HepG2 (cell line): ENCODE measurements around the gene SERPINA9. TPM values are rescaled to one million over a fixed set of nuclear protein-coding genes. Genes with fewer than 3 reads are reported as not detected.
A peak's percentile ranks its signal among the peaks of the same experiment; 100 is the strongest.

ENCODE experiments used
- FOXK2 ChIP-seq: fragments of 450-650 bp; IDR thresholded peaks from 2 replicates; pipeline ENCODE4 v1.6.1; 2016
- GTF3A ChIP-seq: sonication (generic); formaldehyde crosslinking; conservative IDR thresholded peaks from 2 replicates; pipeline ENCODE4 v1.4.0; 2020; ENCODE audit warnings: mild to moderate bottlenecking, missing genetic modification reagents
- NCOA1 ChIP-seq: sonication (generic); formaldehyde crosslinking; IDR thresholded peaks from 2 replicates; pipeline ENCODE4 v1.9.0; 2021; ENCODE audit warnings: missing genetic modification reagents
- SMAD9 ChIP-seq: sonication (generic); formaldehyde crosslinking; IDR thresholded peaks from 2 replicates; pipeline ENCODE4 v1.5.1; 2020; ENCODE audit warnings: mild to moderate bottlenecking, missing genetic modification reagents
- SRF ChIP-seq: IDR thresholded peaks from 2 replicates; pipeline ENCODE4 v1.6.1; 2011; ENCODE audit warnings: mild to moderate bottlenecking, low read depth, low read length, moderate library complexity
- XRCC5 ChIP-seq: fragments of 200-400 bp; formaldehyde crosslinking; optimal IDR thresholded peaks from 2 replicates; pipeline ENCODE3; 2017; ENCODE audit warnings: mild to moderate bottlenecking, low read length
- ZNF205 ChIP-seq: IDR thresholded peaks from 2 replicates; pipeline ENCODE4 v1.6.1; 2018; ENCODE audit warnings: missing biosample characterization, missing genetic modification reagents
- ZNF550 ChIP-seq: sonication (generic); formaldehyde crosslinking; IDR thresholded peaks from 2 replicates; pipeline ENCODE4 v1.4.0; 2020; ENCODE audit warnings: mild to moderate bottlenecking, missing genetic modification reagents, borderline replicate concordance
- ZNF788 ChIP-seq: sonication (generic); formaldehyde crosslinking; IDR thresholded peaks from 2 replicates; pipeline ENCODE4 v1.5.0; 2020; ENCODE audit warnings: mild to moderate bottlenecking, missing genetic modification reagents, borderline replicate concordance
- ZNF839 ChIP-seq: sonication (generic); formaldehyde crosslinking; IDR thresholded peaks from 2 replicates; pipeline ENCODE4 v1.4.0; 2020; ENCODE audit warnings: missing genetic modification reagents, mild to moderate bottlenecking, borderline replicate concordance
- polyA plus RNA-seq, 8 experiments: library from polyadenylated mRNA; depleted of rRNA in 3 of 8; stranded (reverse) in 7 of 8; unstranded in 1 of 8; fragments of >200 nt; fragmentation: Illumina TruSeq in 4 of 8; extraction: Trizol in 4 of 8; gene quantifications; 2 replicates each; pipeline versions ENCODE4 v1.2.1 to v1.2.3, GENCODE V29; 2011 to 2016; ENCODE audit warnings: low read depth in 4 of 8, missing spikeins in 1 of 8, mixed read lengths in 1 of 8; ENCODE audit not compliant: insufficient read depth in 1 of 8
- total RNA-seq, 5 experiments: library from RNA; depleted of rRNA; stranded (reverse); fragments of >200 nt; fragmentation: Illumina TruSeq; extraction: Trizol; gene quantifications; 2 replicates each; pipeline ENCODE4 v1.2.3, GENCODE V29; 2016; ENCODE audit warnings: low read depth in 1 of 5
- TF ChIP-seq, protein P1 (sequence below): sonication (generic); formaldehyde crosslinking; IDR thresholded peaks from 2 replicates; pipeline ENCODE4 v1.5.0; 2020; ENCODE audit warnings: missing genetic modification reagents
- TF ChIP-seq, protein P2 (sequence below): sonication (generic); formaldehyde crosslinking; IDR thresholded peaks from 2 replicates; pipeline ENCODE4 v1.4.0; 2020; ENCODE audit warnings: missing genetic modification reagents
- TF ChIP-seq, protein P3 (sequence below): sonication (generic); formaldehyde crosslinking; IDR thresholded peaks from 2 replicates; pipeline ENCODE4 v1.9.0; 2021; ENCODE audit warnings: missing genetic modification reagents, mild to moderate bottlenecking, borderline replicate concordance
- TF ChIP-seq, protein P4 (sequence below): sonication (generic); formaldehyde crosslinking; IDR thresholded peaks from one replicate; pipeline ENCODE4 v1.5.1; 2020; ENCODE audit warnings: mild to moderate bottlenecking, missing genetic modification reagents; ENCODE audit errors: not compliant biosample characterization

The SERPINA9 gene
- total and polyA plus RNA-seq, 2 of the 13 experiments (the other 11 are each of a cell fraction or from before 2014, with no cell fraction given): 0.21 TPM; not detected in 1

GRCh38 chr14:94485944-94486841 is 10.2 kb upstream of the SERPINA9 start (continued):
- TF ChIP-seq, protein P1, sequence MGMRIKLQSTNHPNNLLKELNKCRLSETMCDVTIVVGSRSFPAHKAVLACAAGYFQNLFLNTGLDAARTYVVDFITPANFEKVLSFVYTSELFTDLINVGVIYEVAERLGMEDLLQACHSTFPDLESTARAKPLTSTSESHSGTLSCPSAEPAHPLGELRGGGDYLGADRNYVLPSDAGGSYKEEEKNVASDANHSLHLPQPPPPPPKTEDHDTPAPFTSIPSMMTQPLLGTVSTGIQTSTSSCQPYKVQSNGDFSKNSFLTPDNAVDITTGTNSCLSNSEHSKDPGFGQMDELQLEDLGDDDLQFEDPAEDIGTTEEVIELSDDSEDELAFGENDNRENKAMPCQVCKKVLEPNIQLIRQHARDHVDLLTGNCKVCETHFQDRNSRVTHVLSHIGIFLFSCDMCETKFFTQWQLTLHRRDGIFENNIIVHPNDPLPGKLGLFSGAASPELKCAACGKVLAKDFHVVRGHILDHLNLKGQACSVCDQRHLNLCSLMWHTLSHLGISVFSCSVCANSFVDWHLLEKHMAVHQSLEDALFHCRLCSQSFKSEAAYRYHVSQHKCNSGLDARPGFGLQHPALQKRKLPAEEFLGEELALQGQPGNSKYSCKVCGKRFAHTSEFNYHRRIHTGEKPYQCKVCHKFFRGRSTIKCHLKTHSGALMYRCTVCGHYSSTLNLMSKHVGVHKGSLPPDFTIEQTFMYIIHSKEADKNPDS: no peak
- TF ChIP-seq ZNF550 (CRISPR knock-in tag): no peak
- TF ChIP-seq GTF3A: no peak
- TF ChIP-seq SRF: no peak
- TF ChIP-seq, protein P2, sequence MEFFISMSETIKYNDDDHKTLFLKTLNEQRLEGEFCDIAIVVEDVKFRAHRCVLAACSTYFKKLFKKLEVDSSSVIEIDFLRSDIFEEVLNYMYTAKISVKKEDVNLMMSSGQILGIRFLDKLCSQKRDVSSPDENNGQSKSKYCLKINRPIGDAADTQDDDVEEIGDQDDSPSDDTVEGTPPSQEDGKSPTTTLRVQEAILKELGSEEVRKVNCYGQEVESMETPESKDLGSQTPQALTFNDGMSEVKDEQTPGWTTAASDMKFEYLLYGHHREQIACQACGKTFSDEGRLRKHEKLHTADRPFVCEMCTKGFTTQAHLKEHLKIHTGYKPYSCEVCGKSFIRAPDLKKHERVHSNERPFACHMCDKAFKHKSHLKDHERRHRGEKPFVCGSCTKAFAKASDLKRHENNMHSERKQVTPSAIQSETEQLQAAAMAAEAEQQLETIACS (CRISPR knock-in tag): no peak
- TF ChIP-seq ZNF788 (CRISPR knock-in tag): no peak
- TF ChIP-seq, protein P3, sequence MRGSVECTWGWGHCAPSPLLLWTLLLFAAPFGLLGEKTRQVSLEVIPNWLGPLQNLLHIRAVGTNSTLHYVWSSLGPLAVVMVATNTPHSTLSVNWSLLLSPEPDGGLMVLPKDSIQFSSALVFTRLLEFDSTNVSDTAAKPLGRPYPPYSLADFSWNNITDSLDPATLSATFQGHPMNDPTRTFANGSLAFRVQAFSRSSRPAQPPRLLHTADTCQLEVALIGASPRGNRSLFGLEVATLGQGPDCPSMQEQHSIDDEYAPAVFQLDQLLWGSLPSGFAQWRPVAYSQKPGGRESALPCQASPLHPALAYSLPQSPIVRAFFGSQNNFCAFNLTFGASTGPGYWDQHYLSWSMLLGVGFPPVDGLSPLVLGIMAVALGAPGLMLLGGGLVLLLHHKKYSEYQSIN: no peak
- TF ChIP-seq XRCC5: peak; percentile 36
- TF ChIP-seq SMAD9 (CRISPR knock-in tag): no peak
- TF ChIP-seq ZNF205: peak; percentile 70; the same call in 1 of the 2 replicates
- TF ChIP-seq FOXK2: no peak
- TF ChIP-seq, protein P4, sequence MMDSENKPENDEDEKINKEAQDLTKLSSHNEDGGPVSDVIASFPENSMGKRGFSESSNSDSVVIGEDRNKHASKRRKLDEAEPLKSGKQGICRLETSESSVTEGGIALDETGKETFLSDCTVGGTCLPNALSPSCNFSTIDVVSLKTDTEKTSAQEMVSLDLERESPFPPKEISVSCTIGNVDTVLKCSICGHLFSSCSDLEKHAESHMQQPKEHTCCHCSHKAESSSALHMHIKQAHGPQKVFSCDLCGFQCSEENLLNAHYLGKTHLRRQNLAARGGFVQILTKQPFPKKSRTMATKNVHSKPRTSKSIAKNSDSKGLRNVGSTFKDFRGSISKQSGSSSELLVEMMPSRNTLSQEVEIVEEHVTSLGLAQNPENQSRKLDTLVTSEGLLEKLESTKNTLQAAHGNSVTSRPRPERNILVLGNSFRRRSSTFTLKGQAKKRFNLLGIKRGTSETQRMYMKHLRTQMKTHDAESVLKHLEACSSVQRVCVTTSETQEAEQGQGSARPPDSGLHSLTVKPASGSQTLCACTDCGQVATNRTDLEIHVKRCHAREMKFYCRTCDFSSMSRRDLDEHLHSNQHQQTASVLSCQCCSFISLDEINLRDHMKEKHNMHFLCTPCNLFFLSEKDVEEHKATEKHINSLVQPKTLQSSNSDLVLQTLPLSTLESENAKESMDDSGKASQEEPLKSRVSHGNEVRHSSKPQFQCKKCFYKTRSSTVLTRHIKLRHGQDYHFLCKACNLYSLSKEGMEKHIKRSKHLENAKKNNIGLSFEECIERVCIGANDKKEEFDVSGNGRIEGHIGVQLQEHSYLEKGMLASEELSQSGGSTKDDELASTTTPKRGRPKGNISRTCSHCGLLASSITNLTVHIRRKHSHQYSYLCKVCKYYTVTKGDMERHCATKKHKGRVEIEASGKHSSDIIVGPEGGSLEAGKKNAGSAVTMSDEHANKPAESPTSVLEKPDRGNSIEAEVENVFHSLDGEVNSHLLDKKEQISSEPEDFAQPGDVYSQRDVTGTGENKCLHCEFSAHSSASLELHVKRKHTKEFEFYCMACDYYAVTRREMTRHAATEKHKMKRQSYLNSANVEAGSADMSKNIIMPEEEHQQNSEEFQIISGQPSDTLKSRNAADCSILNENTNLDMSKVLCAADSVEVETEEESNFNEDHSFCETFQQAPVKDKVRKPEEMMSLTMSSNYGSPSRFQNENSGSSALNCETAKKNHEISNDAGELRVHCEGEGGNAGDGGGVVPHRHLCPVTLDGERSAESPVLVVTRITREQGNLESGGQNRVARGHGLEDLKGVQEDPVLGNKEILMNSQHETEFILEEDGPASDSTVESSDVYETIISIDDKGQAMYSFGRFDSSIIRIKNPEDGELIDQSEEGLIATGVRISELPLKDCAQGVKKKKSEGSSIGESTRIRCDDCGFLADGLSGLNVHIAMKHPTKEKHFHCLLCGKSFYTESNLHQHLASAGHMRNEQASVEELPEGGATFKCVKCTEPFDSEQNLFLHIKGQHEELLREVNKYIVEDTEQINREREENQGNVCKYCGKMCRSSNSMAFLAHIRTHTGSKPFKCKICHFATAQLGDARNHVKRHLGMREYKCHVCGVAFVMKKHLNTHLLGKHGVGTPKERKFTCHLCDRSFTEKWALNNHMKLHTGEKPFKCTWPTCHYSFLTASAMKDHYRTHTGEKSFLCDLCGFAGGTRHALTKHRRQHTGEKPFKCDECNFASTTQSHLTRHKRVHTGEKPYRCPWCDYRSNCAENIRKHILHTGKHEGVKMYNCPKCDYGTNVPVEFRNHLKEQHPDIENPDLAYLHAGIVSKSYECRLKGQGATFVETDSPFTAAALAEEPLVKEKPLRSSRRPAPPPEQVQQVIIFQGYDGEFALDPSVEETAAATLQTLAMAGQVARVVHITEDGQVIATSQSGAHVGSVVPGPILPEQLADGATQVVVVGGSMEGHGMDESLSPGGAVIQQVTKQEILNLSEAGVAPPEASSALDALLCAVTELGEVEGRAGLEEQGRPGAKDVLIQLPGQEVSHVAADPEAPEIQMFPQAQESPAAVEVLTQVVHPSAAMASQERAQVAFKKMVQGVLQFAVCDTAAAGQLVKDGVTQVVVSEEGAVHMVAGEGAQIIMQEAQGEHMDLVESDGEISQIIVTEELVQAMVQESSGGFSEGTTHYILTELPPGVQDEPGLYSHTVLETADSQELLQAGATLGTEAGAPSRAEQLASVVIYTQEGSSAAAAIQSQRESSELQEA (CRISPR knock-in tag): no peak
- no peak for TF ChIP-seq ZNF839
- TF ChIP-seq NCOA1 (CRISPR knock-in tag): no peak
